GM20431 (cell line): Measurements from ENCODE around the gene THAP5.

Experiments
- in situ Hi-C: fragments of 300-500 bp; cut with MseI, MboI; formaldehyde crosslinking; loops from one replicate; pipeline ENCODE4 v1.15.0; 2020; ENCODE audit warnings: low sequenced_read_pairs; ENCODE audit not compliant: unreplicated experiment

Gene THAP5

GRCh38 chr7:108537229-108537628 is 32.3 kb downstream of the THAP5 start:
- in situ Hi-C loops: no loop called here

GRCh38 chr7:108535744-108536143 is 33.8 kb downstream of the THAP5 start:
- in situ Hi-C loops: no loop called here

DNA sequence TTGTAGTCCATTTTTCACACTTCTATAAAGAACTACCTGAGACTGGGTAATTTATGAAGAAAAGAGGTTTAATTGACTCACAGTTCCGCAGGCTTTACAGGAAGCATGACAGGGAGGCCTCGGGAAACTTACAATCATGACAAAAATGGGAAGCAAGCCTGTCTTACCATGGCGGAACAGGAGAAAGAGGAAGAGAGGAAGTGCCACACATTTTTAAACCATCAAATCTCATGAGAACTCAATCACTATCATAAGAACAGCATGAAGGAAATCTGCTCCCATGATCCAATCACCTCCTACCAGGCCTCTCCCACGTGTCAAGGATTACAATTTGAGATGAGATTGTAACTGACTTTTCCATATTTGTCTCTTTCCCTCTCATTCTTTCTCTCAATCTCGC is 34.2 kb downstream of the THAP5 start:
- in situ Hi-C loops: no loop called here

DNA sequence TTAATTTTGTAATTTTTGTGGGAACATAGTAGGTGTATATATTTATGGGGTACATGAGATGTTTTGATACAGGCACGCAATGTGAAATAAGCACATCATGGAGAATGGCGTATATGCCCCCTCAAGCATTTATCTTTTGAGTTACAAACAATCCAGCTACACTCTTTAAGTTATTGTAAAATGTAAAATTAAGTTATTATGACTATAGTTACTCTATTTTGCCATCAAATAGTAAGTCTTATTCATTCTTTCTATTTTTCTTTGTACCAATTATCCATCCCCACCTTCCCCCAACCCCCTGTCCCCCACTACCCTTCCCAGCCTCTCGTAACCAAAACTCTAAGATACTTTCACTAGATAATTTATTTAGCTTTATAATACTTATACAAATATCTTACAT is 35.8 kb downstream of the THAP5 start:
- in situ Hi-C loops: no loop called here

DNA sequence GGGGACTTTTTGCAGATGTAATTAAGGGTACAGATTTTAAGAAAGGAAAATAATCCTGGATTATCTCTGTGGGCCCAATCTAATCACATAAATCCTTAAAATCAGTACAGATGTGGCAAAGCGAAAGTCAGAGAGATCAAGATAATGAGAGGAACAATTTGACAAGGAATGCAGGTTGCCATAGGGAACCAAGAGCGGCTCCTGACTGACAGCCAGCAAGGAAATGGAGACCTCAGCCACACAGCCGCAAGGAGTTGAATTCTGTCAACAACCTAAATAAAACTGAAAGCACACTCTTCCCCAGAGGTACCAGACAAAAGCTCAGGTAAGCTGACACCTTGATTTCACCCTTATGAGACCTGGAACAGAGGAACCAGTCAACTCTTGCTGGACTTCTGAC is 40.2 kb downstream of the THAP5 start:
- in situ Hi-C loops: no loop called here

- in situ Hi-C loops: no loop called here
Observed at GRCh38 chr7:108528183-108528712, 41.3 kb downstream of the THAP5 start.

DNA sequence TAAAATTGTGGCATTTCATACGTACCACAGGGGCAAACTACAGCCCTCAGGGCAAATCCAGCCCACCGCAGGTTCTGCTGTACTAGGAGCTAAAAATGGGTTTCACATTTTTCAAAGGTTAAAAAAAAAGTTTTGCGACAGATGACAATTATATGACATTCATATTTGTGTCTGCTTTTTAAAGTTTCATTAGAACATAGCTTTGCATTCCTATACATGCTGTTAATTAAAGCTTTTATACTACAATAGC is 42.8 kb downstream of the THAP5 start:
- in situ Hi-C loops: no loop called here

DNA sequence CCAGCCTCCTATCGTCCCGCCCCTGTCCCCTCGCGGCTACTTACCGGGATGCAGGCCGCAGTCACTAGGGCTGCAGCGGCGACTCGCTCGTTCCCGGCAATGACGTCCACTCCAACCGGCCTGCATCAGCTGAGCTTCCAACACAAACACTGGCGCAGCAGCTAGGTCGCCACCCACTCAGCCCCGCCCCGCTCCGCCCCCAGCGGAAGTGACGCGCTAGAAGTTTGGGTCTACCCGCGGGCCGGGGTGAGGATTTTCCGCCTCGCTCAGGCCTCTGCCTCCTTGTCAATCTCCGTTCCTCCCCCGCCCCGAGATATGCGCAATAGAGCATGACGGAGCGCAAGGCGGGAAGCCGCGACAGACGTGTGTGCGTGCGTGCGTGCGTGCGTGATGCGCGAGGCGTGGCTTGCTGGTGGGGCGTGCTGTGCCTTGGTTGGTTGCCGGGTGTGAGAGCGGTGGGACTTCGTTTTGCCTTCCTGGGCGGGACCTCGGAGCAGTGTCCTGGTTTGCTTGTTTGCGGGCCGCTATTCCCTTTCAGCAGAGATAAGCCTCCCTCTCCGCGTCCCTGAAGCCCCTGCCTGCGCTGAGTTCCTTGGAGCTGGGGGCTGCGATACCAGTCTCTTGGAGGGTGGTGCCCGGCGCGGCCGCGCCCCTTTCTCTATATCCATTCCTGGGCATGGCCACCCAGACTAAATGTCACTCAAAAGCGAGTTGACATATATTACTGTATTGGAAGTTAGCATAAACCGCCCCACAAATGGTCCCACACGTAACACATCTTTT is 43.3 kb downstream of the THAP5 start, which contains the start of gene PNPLA8:
PNPLA8 (minus strand) TSS at position 151 of the 783 bp plus-strand sequence. CDS start 10,644 bp downstream, outside the sequence.
- in situ Hi-C loops: no loop called here

- in situ Hi-C loops: no loop called here
Observed at GRCh38 chr7:108525327-108525984, 44.0 kb downstream of the THAP5 start.

DNA sequence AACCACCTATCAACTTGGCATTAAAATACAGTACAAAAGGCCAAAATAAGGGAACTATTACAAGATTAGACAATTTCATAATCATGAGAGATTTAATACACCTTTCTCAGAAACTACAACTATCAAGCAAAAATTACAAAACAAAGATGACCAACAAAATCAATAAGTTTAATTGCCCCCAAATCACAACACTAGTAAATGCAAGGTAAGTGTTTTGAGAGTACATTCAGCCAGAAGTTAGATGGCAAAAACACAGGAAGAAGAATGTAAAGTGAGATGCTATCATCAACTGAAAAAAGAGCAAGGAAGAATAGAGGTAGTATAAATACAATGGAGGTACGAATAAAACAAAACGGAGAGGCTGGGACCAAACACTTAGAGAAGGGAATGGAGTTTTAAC is 46.7 kb downstream of the THAP5 start:
- in situ Hi-C loops: no loop called here

- in situ Hi-C loops: no loop called here
Observed at GRCh38 chr7:108517951-108518350, 51.6 kb downstream of the THAP5 start.

- in situ Hi-C loops: no loop called here
Observed at GRCh38 chr7:108515630-108516029, 53.9 kb downstream of the THAP5 start.

DNA sequence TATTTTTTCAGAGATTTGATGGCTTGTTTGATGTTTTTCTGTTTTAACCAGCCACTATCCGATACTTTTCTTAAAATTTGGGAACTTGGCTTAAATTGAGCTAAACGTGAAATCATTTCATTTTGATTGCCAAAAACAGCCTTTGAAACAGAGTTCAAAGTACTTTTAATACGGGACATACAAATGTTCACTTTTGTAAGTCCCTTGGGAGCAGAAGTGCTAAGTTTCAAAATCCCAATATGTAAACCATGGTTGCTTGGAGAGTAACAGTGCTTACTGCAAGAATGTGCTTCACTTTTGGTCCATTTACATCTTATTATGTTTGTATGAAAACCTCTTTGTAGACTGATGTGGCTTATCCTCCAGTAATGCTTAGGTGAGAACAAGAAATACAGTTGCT is 54.5 kb downstream of the THAP5 start:
- in situ Hi-C loops: no loop called here
